GM12878 (cell line): ENCODE measurements around the gene CPNE4. TPM values are rescaled to one million over a fixed set of nuclear protein-coding genes. Genes with fewer than 3 reads are reported as not detected.

Experiments used
- BHLHE40 ChIP-seq, 2 experiments: fragments of 450-650 bp in 1 of 2; IDR thresholded peaks; 2 replicates each; pipeline ENCODE4 v1.6.1; 2011 to 2017; ENCODE audit warnings: low read depth in 2 of 2, borderline replicate concordance in 1 of 2, improper control_type of control experiment in 1 of 2, low read length in 1 of 2, mild to moderate bottlenecking in 1 of 2
- CUX1 ChIP-seq: IDR thresholded peaks from 2 replicates; pipeline ENCODE4 v1.6.1; 2012; ENCODE audit warnings: improper control_type of control experiment, low read depth, low read length; ENCODE audit not compliant: insufficient replicate concordance
- ESRRA ChIP-seq: IDR thresholded peaks from 2 replicates; pipeline ENCODE4 v1.6.1; 2012; ENCODE audit warnings: mild to moderate bottlenecking, low read length, improper control_type of control experiment
- PKNOX1 ChIP-seq: fragments of 450-650 bp; IDR thresholded peaks from 2 replicates; pipeline ENCODE4 v1.6.1; 2016; ENCODE audit warnings: mild to moderate bottlenecking
- PML ChIP-seq: IDR thresholded peaks from 2 replicates; pipeline ENCODE4 v1.6.1; 2012; ENCODE audit warnings: low read length, inconsistent platforms
- PRDM15 ChIP-seq: fragments of 450-650 bp; formaldehyde crosslinking; IDR thresholded peaks from 2 replicates; pipeline ENCODE4 v1.4.0; 2020; ENCODE audit warnings: mild to moderate bottlenecking, moderate library complexity
- SUZ12 ChIP-seq: fragments of 200-600 bp; sonication (generic); IDR thresholded peaks from one replicate; pipeline ENCODE4 v1.6.1; 2018; ENCODE audit warnings: antibody characterized with exemption, mild to moderate bottlenecking; ENCODE audit not compliant: unreplicated experiment
- ZBTB40 ChIP-seq: fragments of 450-650 bp; IDR thresholded peaks from 2 replicates; pipeline ENCODE4 v1.6.1; 2016; ENCODE audit warnings: mild to moderate bottlenecking, moderate library complexity, borderline replicate concordance
- ZZZ3 ChIP-seq: IDR thresholded peaks from 2 replicates; pipeline ENCODE4 v1.6.1; 2011; ENCODE audit warnings: low read depth; ENCODE audit not compliant: control insufficient read depth, insufficient read length
- polyA plus RNA-seq, 11 experiments: library from polyadenylated mRNA; depleted of rRNA in 4 of 11; unstranded in 6 of 11; stranded (reverse) in 5 of 11; fragments of >200 nt; fragmentation: Nextera tagmentation in 4 of 11; fragmentation: Illumina TruSeq in 1 of 11; extraction: Ambion mirVana in 4 of 11; extraction: Trizol in 1 of 11; gene quantifications; 1 replicate in 1 of 11; 2 replicates in 10 of 11; pipeline versions ENCODE4 v1.2.1 to v1.2.3, GENCODE V29; 2011 to 2016; ENCODE audit warnings: inconsistent platforms in 2 of 11, missing spikeins in 2 of 11, low read depth in 1 of 11
- total RNA-seq, 4 experiments: library from RNA; depleted of rRNA in 3 of 4; stranded (reverse); fragments of >200 nt in 3 of 4; fragmentation: Illumina TruSeq in 1 of 4; extraction: Trizol in 1 of 4; gene quantifications; 2 replicates each; pipeline versions ENCODE4 v1.2.1 to v1.2.3, GENCODE V29; 2013 to 2021

CPNE4 gene
- total and polyA plus RNA-seq, 10 of the 15 experiments (the other 5 are each of a cell fraction or from before 2014, with no cell fraction given), result 0.17 to 1.9 (median 0.48) TPM; not detected in 1

- TF ChIP-seq PRDM15 (CRISPR knock-in tag), result no peak
- TF ChIP-seq ZBTB40, result no peak
- TF ChIP-seq ESRRA, result no peak
- TF ChIP-seq ZZZ3, result no peak
- TF ChIP-seq PML, result no peak
- no peak for TF ChIP-seq BHLHE40 (IDR thresholded peaks at IDR 0.05; ENCODE audit: borderline replicate concordance in 1 of 2, low read depth in 2 of 2, low read length in 1 of 2)
- no peak for TF ChIP-seq PKNOX1
- no peak for TF ChIP-seq SUZ12
- TF ChIP-seq CUX1, result no peak
These were observed 188.4 kb downstream of the CPNE4 start (continued) for GRCh38 chr3:131846296-131846924.
